Measurements from ENCODE around the gene BTNL2.

DNA sequence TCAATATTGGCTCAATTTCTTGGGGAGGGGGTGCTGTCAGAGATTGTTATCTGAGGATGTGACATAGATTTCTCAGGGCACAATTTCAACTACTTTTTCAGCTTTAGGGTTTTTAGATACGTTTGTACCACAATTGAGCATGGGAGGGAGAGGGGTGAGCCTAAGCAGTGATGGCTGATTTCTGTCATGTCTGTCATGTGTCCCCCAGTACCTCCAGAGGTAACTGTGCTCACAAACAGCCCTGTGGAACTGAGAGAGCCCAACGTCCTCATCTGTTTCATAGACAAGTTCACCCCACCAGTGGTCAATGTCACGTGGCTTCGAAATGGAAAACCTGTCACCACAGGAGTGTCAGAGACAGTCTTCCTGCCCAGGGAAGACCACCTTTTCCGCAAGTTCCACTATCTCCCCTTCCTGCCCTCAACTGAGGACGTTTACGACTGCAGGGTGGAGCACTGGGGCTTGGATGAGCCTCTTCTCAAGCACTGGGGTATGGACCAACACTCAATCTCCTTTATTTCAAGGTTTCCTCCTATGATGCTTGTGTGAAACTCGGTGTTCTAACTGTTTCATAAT lies 36.1 kb upstream of the BTNL2 start:
- TF ChIP-seq, protein P1, sequence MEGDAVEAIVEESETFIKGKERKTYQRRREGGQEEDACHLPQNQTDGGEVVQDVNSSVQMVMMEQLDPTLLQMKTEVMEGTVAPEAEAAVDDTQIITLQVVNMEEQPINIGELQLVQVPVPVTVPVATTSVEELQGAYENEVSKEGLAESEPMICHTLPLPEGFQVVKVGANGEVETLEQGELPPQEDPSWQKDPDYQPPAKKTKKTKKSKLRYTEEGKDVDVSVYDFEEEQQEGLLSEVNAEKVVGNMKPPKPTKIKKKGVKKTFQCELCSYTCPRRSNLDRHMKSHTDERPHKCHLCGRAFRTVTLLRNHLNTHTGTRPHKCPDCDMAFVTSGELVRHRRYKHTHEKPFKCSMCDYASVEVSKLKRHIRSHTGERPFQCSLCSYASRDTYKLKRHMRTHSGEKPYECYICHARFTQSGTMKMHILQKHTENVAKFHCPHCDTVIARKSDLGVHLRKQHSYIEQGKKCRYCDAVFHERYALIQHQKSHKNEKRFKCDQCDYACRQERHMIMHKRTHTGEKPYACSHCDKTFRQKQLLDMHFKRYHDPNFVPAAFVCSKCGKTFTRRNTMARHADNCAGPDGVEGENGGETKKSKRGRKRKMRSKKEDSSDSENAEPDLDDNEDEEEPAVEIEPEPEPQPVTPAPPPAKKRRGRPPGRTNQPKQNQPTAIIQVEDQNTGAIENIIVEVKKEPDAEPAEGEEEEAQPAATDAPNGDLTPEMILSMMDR (IDR thresholded peaks at IDR 0.05) = no peak
- TF ChIP-seq, protein P2, sequence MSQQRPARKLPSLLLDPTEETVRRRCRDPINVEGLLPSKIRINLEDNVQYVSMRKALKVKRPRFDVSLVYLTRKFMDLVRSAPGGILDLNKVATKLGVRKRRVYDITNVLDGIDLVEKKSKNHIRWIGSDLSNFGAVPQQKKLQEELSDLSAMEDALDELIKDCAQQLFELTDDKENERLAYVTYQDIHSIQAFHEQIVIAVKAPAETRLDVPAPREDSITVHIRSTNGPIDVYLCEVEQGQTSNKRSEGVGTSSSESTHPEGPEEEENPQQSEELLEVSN (IDR thresholded peaks at IDR 0.05; ENCODE audit: borderline replicate concordance, low read depth) = no peak
- TF ChIP-seq, protein P3, sequence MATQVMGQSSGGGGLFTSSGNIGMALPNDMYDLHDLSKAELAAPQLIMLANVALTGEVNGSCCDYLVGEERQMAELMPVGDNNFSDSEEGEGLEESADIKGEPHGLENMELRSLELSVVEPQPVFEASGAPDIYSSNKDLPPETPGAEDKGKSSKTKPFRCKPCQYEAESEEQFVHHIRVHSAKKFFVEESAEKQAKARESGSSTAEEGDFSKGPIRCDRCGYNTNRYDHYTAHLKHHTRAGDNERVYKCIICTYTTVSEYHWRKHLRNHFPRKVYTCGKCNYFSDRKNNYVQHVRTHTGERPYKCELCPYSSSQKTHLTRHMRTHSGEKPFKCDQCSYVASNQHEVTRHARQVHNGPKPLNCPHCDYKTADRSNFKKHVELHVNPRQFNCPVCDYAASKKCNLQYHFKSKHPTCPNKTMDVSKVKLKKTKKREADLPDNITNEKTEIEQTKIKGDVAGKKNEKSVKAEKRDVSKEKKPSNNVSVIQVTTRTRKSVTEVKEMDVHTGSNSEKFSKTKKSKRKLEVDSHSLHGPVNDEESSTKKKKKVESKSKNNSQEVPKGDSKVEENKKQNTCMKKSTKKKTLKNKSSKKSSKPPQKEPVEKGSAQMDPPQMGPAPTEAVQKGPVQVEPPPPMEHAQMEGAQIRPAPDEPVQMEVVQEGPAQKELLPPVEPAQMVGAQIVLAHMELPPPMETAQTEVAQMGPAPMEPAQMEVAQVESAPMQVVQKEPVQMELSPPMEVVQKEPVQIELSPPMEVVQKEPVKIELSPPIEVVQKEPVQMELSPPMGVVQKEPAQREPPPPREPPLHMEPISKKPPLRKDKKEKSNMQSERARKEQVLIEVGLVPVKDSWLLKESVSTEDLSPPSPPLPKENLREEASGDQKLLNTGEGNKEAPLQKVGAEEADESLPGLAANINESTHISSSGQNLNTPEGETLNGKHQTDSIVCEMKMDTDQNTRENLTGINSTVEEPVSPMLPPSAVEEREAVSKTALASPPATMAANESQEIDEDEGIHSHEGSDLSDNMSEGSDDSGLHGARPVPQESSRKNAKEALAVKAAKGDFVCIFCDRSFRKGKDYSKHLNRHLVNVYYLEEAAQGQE (IDR thresholded peaks at IDR 0.05) = no peak
- TF ChIP-seq, protein P4, sequence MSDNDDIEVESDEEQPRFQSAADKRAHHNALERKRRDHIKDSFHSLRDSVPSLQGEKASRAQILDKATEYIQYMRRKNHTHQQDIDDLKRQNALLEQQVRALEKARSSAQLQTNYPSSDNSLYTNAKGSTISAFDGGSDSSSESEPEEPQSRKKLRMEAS (IDR thresholded peaks at IDR 0.05) = no peak
- TF ChIP-seq EP300 (IDR thresholded peaks at IDR 0.05) = no peak
- TF ChIP-seq, protein P5, sequence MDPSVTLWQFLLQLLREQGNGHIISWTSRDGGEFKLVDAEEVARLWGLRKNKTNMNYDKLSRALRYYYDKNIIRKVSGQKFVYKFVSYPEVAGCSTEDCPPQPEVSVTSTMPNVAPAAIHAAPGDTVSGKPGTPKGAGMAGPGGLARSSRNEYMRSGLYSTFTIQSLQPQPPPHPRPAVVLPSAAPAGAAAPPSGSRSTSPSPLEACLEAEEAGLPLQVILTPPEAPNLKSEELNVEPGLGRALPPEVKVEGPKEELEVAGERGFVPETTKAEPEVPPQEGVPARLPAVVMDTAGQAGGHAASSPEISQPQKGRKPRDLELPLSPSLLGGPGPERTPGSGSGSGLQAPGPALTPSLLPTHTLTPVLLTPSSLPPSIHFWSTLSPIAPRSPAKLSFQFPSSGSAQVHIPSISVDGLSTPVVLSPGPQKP (IDR thresholded peaks at IDR 0.05; ENCODE audit: low read depth, low read length) = no peak
- no peak for TF ChIP-seq KDM1A (IDR thresholded peaks at IDR 0.05; ENCODE audit: low read depth)
- TF ChIP-seq, protein P6, sequence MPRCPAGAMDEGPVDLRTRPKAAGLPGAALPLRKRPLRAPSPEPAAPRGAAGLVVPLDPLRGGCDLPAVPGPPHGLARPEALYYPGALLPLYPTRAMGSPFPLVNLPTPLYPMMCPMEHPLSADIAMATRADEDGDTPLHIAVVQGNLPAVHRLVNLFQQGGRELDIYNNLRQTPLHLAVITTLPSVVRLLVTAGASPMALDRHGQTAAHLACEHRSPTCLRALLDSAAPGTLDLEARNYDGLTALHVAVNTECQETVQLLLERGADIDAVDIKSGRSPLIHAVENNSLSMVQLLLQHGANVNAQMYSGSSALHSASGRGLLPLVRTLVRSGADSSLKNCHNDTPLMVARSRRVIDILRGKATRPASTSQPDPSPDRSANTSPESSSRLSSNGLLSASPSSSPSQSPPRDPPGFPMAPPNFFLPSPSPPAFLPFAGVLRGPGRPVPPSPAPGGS (IDR thresholded peaks at IDR 0.05) = no peak
- TF ChIP-seq NR3C1 (IDR thresholded peaks at IDR 0.05) = no peak

Data from A549 (cell line).